GM12878 (cell line): ENCODE results near the gene C11orf52. TPM values are rescaled to one million over a fixed set of nuclear protein-coding genes. Genes with fewer than 3 reads are reported as not detected.

ENCODE experiments used
- ATAC-seq: fragments of 200-7000 bp; cut with Tn5 transposase; 3 replicates; pipeline ENCODE4 v1.9.1; 2020; ENCODE audit warnings: mild to moderate bottlenecking, moderate library complexity
- BruUV-seq: library from RNA; stranded (reverse); fragments of 400-500 nt; replicated peaks from 2 replicates; lab custom pipeline; 2021; lab: Mats Ljungman, UMichigan
- CTCF ChIA-PET: fragments of 300-600 bp; sonication (Branson Sonifier 250); formaldehyde crosslinking; extraction: SDS; loops from one replicate; lab custom pipeline; 2021; ENCODE audit warnings: inconsistent platforms; lab: Yijun Ruan, JAX
- POLR2A ChIA-PET: fragments of 350-600 bp; formaldehyde crosslinking; extraction: SDS; loops from one replicate; lab custom pipeline; 2021; ENCODE audit warnings: inconsistent platforms; lab: Charles Lee
- RAD21 ChIA-PET: fragments of 300-600 bp; sonication (Branson Sonifier 250); formaldehyde crosslinking; loops from one replicate; lab custom pipeline; 2023; ENCODE audit warnings: antibody characterized with exemption; ENCODE audit not compliant: unreplicated experiment; lab: Charles Lee
- SMC1A ChIA-PET: fragments of 300-600 bp; sonication (Branson Sonifier 250); formaldehyde crosslinking; loops from one replicate; lab custom pipeline; 2023; ENCODE audit not compliant: unreplicated experiment, uncharacterized antibody; lab: Charles Lee
- DNase-seq: peaks from one replicate; pipeline ENCODE4 v3.0.0-alpha.2; 2011; ENCODE audit warnings: low read depth, low spot score
- FAIRE-seq: peaks from 3 replicates; lab custom pipeline; 2011; peaks lifted over from hg19 to GRCh38; lab: Jason Lieb, UNC
- H2AFZ ChIP-seq: 2 replicates; pipeline ENCODE4 v1.6.0; 2011; ENCODE audit warnings: low read depth, low read length, control low read depth; ENCODE audit not compliant: control insufficient read depth
- H3K27ac ChIP-seq: 2 replicates; pipeline ENCODE4 v1.5.1; 2011; ENCODE audit warnings: control low read depth; ENCODE audit not compliant: control insufficient read depth, insufficient read depth
- H3K27me3 ChIP-seq, 2 experiments: replicated peaks in 1 of 2; 2 replicates each; pipeline versions ENCODE4 v1.6.0 to v1.6.1; 2011; ENCODE audit warnings: low read length in 1 of 2; ENCODE audit not compliant: control insufficient read depth in 2 of 2, insufficient read depth in 2 of 2
- H3K36me3 ChIP-seq, 2 experiments: 2 replicates each; pipeline ENCODE4 v1.5.1; 2011; ENCODE audit warnings: low read length in 1 of 2; ENCODE audit not compliant: control insufficient read depth in 2 of 2, insufficient read depth in 2 of 2
- H3K4me1 ChIP-seq: 2 replicates; pipeline ENCODE4 v1.6.1; 2011; ENCODE audit warnings: mild to moderate bottlenecking, low read length, moderate library complexity, mixed read lengths; ENCODE audit not compliant: control insufficient read depth, insufficient read depth
- H3K4me2 ChIP-seq: 2 replicates; pipeline ENCODE4 v1.6.0; 2011; ENCODE audit warnings: control low read depth; ENCODE audit not compliant: control insufficient read depth, insufficient read depth
- H3K4me3 ChIP-seq: fragments of 200-600 bp; sonication (generic); 2 replicates; pipeline ENCODE4 v1.5.1; 2016
- H3K79me2 ChIP-seq: 2 replicates; pipeline ENCODE4 v1.6.0; 2011; ENCODE audit warnings: low read length; ENCODE audit not compliant: control insufficient read depth, insufficient read depth
- H3K9ac ChIP-seq: 2 replicates; pipeline ENCODE4 v1.8.0; 2011; ENCODE audit warnings: low read length, control low read depth, mixed read lengths; ENCODE audit not compliant: control insufficient read depth, insufficient read depth
- H3K9me3 ChIP-seq: replicated peaks from 3 replicates; pipeline ENCODE4 v1.5.1; 2011; ENCODE audit warnings: mild to moderate bottlenecking, low read length; ENCODE audit not compliant: control insufficient read depth, insufficient read depth
- H4K20me1 ChIP-seq: 2 replicates; pipeline ENCODE4 v1.6.0; 2011; ENCODE audit not compliant: control insufficient read depth, insufficient read depth
- CBX3 ChIP-seq: fragments of 200-600 bp; sonication (generic); IDR thresholded peaks from 2 replicates; pipeline ENCODE4 v1.6.1; 2016; ENCODE audit warnings: low read depth, borderline replicate concordance
- RAD51 ChIP-seq: fragments of 450-650 bp; IDR thresholded peaks from 2 replicates; pipeline ENCODE4 v1.6.1; 2016; ENCODE audit warnings: moderate library complexity, mild to moderate bottlenecking, inconsistent platforms
- ZNF384 ChIP-seq: IDR thresholded peaks from 2 replicates; pipeline ENCODE4 v1.6.1; 2012; ENCODE audit warnings: low read depth, mild to moderate bottlenecking, low read length, improper control_type of control experiment, borderline replicate concordance
- WGBS: methylation state at CpG from one replicate; pipeline ENCODE4 v1.1.6; 2016; ENCODE audit warnings: low lambda C conversion rate; ENCODE audit not compliant: insufficient replicate concordance, insufficient coverage; ENCODE audit errors: missing lambda C conversion rate; 5-methylcytosine and 5-hydroxymethylcytosine counted together
- in situ Hi-C: fragments of 300-500 bp; cut with MboI; formaldehyde crosslinking; loops from 9 replicates; pipeline ENCODE4 v1.14.3; 2018; ENCODE audit warnings: mixed read lengths
- intact Hi-C: fragments of 100-400 bp; cut with micrococcal nuclease; formaldehyde crosslinking; loops from one replicate; pipeline ENCODE4 v1.14.2; 2022; ENCODE audit not compliant: unreplicated experiment
- polyA plus RNA-seq, 11 experiments: library from polyadenylated mRNA; depleted of rRNA in 4 of 11; unstranded in 6 of 11; stranded (reverse) in 5 of 11; fragments of >200 nt; fragmentation: Nextera tagmentation in 4 of 11; fragmentation: Illumina TruSeq in 1 of 11; extraction: Ambion mirVana in 4 of 11; extraction: Trizol in 1 of 11; gene quantifications; 1 replicate in 1 of 11; 2 replicates in 10 of 11; pipeline versions ENCODE4 v1.2.1 to v1.2.3, GENCODE V29; 2011 to 2016; ENCODE audit warnings: inconsistent platforms in 2 of 11, missing spikeins in 2 of 11, low read depth in 1 of 11
- total RNA-seq, 4 experiments: library from RNA; depleted of rRNA in 3 of 4; stranded (reverse); fragments of >200 nt in 3 of 4; fragmentation: Illumina TruSeq in 1 of 4; extraction: Trizol in 1 of 4; gene quantifications; 2 replicates each; pipeline versions ENCODE4 v1.2.1 to v1.2.3, GENCODE V29; 2013 to 2021
- TF ChIP-seq, protein P1 (sequence below): fragments of 450-650 bp; formaldehyde crosslinking; IDR thresholded peaks from 2 replicates; pipeline ENCODE4 v1.5.0; 2022; ENCODE audit warnings: mild to moderate bottlenecking, missing genetic modification characterization

C11orf52 gene
- total and polyA plus RNA-seq, 10 of the 15 experiments (the other 5 are each of a cell fraction or from before 2014, with no cell fraction given) = not detected

GRCh38 chr11:111946499-111946898, 27.8 kb downstream of the C11orf52 start:
- ATAC-seq (no peak), DNase-seq (no peak), FAIRE-seq (no peak)
- H3K27me3 ChIP-seq = no peaks in the 10 kb centered on the region
- POLR2A ChIA-PET = no interaction called here
- intact Hi-C loops = no loop called here
- no peaks in the 10 kb centered on the region for H3K36me3 ChIP-seq
- WGBS = 86% methylated on average over 3 of the region's 3 CpGs
- H3K4me2 ChIP-seq = no peak overlapping the region
- SMC1A ChIA-PET = interaction anchor here (1.5 kb wide), 1 partner anchor 7 kb away, joined by 6 read pairs; no protein-coding TSS in a partner anchor
- no peak overlapping the region for H3K4me3 ChIP-seq
- in situ Hi-C loops = loop anchor here (10.0 kb wide), 1 partner anchor 62 kb away; no protein-coding TSS in a partner anchor
- no peak overlapping the region for H3K9ac ChIP-seq
- CTCF ChIA-PET = interaction anchor here (1.0 kb wide), 1 partner anchor 9 kb away, joined by 4 read pairs; the partner anchor contains the start of gene DIXDC1
- no peaks in the 10 kb centered on the region for H3K79me2 ChIP-seq
- no TSS peak for BruUV-seq
- H3K27ac ChIP-seq = no peak overlapping the region; the same call in 1 of the 2 replicates
- TF ChIP-seq, protein P1, sequence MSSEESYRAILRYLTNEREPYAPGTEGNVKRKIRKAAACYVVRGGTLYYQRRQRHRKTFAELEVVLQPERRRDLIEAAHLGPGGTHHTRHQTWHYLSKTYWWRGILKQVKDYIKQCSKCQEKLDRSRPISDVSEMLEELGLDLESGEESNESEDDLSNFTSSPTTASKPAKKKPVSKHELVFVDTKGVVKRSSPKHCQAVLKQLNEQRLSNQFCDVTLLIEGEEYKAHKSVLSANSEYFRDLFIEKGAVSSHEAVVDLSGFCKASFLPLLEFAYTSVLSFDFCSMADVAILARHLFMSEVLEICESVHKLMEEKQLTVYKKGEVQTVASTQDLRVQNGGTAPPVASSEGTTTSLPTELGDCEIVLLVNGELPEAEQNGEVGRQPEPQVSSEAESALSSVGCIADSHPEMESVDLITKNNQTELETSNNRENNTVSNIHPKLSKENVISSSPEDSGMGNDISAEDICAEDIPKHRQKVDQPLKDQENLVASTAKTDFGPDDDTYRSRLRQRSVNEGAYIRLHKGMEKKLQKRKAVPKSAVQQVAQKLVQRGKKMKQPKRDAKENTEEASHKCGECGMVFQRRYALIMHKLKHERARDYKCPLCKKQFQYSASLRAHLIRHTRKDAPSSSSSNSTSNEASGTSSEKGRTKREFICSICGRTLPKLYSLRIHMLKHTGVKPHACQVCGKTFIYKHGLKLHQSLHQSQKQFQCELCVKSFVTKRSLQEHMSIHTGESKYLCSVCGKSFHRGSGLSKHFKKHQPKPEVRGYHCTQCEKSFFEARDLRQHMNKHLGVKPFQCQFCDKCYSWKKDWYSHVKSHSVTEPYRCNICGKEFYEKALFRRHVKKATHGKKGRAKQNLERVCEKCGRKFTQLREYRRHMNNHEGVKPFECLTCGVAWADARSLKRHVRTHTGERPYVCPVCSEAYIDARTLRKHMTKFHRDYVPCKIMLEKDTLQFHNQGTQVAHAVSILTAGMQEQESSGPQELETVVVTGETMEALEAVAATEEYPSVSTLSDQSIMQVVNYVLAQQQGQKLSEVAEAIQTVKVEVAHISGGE (CRISPR knock-in tag) = no peak
- TF ChIP-seq CBX3 = no peak
- no peak for TF ChIP-seq ZNF384
- no peak for TF ChIP-seq RAD51
- no peaks in the 10 kb centered on the region for H4K20me1 ChIP-seq
- RAD21 ChIA-PET = interaction anchor here (2.1 kb wide), 1 partner anchor 14 kb away, joined by 4 read pairs; no protein-coding TSS in a partner anchor
- no peak overlapping the region for H2AFZ ChIP-seq
- H3K9me3 ChIP-seq = peaks cover under 1% of the 10 kb centered on the region; the same call in 1 of the 3 replicates
- peaks cover 10% of the 10 kb centered on the region for H3K4me1 ChIP-seq
